Fibroblast of lung (primary cell): Measurements from ENCODE around the gene C6orf136. TPM values are rescaled to one million over a fixed set of nuclear protein-coding genes. Genes with fewer than 3 reads are reported as not detected.
A peak's percentile ranks its signal among the peaks of the same experiment; 100 is the strongest.

ENCODE experiments used
- DNase-seq, 2 donors: peaks; one replicate each; pipeline versions ENCODE4 v3.0.0 to v3.0.0-alpha.2; 2010; ENCODE audit warnings: low read depth in 2 of 2
- H2AFZ ChIP-seq: 2 replicates; pipeline ENCODE4 v1.5.1; 2012; ENCODE audit warnings: low read length, control low read depth, inconsistent platforms
- H3K27ac ChIP-seq: 2 replicates; pipeline ENCODE4 v1.5.1; 2011; ENCODE audit warnings: low read length, control low read depth; ENCODE audit not compliant: insufficient read depth
- H3K27me3 ChIP-seq: 2 replicates; pipeline ENCODE4 v1.5.1; 2011; ENCODE audit warnings: mild to moderate bottlenecking, low read length; ENCODE audit not compliant: control insufficient read depth, insufficient read depth
- H3K36me3 ChIP-seq: 2 replicates; pipeline ENCODE4 v1.5.1; 2011; ENCODE audit warnings: low read length; ENCODE audit not compliant: control insufficient read depth, insufficient read depth
- H3K4me1 ChIP-seq: 2 replicates; pipeline ENCODE4 v1.5.1; 2011; ENCODE audit warnings: low read length; ENCODE audit not compliant: control insufficient read depth, insufficient read depth; ENCODE audit errors: extremely low read depth
- H3K4me2 ChIP-seq: 2 replicates; pipeline ENCODE4 v1.5.1; 2011; ENCODE audit warnings: low read length, control low read depth; ENCODE audit not compliant: insufficient read depth; ENCODE audit errors: extremely low read depth
- H3K4me3 ChIP-seq, 4 experiments: fragments of 200-600 bp in 1 of 4; sonication (generic) in 1 of 4; replicated peaks in 1 of 4; 2 replicates each; pipeline ENCODE4 v1.5.1; 2011 to 2016; ENCODE audit warnings: low read length in 4 of 4, low read depth in 3 of 4, mild to moderate bottlenecking in 3 of 4, control low read depth in 2 of 4, inconsistent platforms in 1 of 4, mixed read lengths in 1 of 4; ENCODE audit not compliant: insufficient read depth in 1 of 4; ENCODE audit errors: control extremely low read depth in 1 of 4
- H3K79me2 ChIP-seq: 2 replicates; pipeline ENCODE4 v1.5.1; 2012; ENCODE audit warnings: mild to moderate bottlenecking, low read length, inconsistent platforms; ENCODE audit not compliant: control insufficient read depth, insufficient read depth
- H3K9ac ChIP-seq: 2 replicates; pipeline ENCODE4 v1.5.1; 2011; ENCODE audit warnings: mild to moderate bottlenecking, low read length, control low read depth; ENCODE audit not compliant: insufficient read depth
- H3K9me3 ChIP-seq: 2 replicates; pipeline ENCODE4 v1.5.1; 2012; ENCODE audit warnings: low read depth, low read length; ENCODE audit not compliant: control insufficient read depth, insufficient read depth
- H4K20me1 ChIP-seq: 2 replicates; pipeline ENCODE4 v1.5.1; 2011; ENCODE audit warnings: low read length; ENCODE audit not compliant: control insufficient read depth, insufficient read depth; ENCODE audit errors: extremely low read depth
- CTCF ChIP-seq, 2 donors: IDR thresholded peaks in 1 of 2; conservative IDR thresholded peaks in 1 of 2; 1 replicate in 1 of 2; 2 replicates in 1 of 2; pipeline ENCODE4 v1.5.1; 2011 to 2012; ENCODE audit warnings: low read length in 2 of 2, control low read depth in 1 of 2, inconsistent platforms in 1 of 2, low read depth in 1 of 2, mild to moderate bottlenecking in 1 of 2
- EZH2 ChIP-seq: IDR thresholded peaks from 2 replicates; pipeline ENCODE4 v1.5.1; 2012; ENCODE audit warnings: low read length, control low read depth, mild to moderate bottlenecking; ENCODE audit errors: missing control alignments
- polyA plus RNA-seq, 2 donors: library from polyadenylated mRNA; depleted of rRNA in 1 of 2; stranded (reverse) in 1 of 2; unstranded in 1 of 2; fragments of >200 nt; gene quantifications; 2 replicates each; pipeline ENCODE4 v1.2.1, GENCODE V29; 2011 to 2012; ENCODE audit warnings: missing spikeins in 1 of 2
- total RNA-seq: library from RNA; depleted of rRNA; stranded (reverse); fragments of >200 nt; gene quantifications from 2 replicates; pipeline ENCODE4 v1.2.1, GENCODE V29; 2014

The C6orf136 gene
- total and polyA plus RNA-seq, 2 donors (not counting 1 experiment from before 2014, with no cell fraction given): 2.5 to 3.6 TPM

- Histone ChIP-seq H3K27ac (peak overlapping the region; percentile 99), H3K9me3 (no peaks in the 10 kb centered on the region), H3K27me3 (no peaks in the 10 kb centered on the region), H4K20me1 (no peaks in the 10 kb centered on the region), H3K79me2 (peaks cover 75% of the 10 kb centered on the region), H3K4me1 (peaks cover 27% of the 10 kb centered on the region), H3K4me2 (peak overlapping the region; percentile 100), H2AFZ (no peak overlapping the region), H3K36me3 (peaks cover 10% of the 10 kb centered on the region), H3K9ac (peak overlapping the region; percentile 97), H3K4me3 (peak overlapping the region; percentile 79 to 95 (median 88))
- TF ChIP-seq EZH2 (no peak), CTCF (conservative IDR thresholded peaks at IDR 0.05 in 1 of 2, IDR thresholded peaks at IDR 0.05 in 1 of 2; ENCODE audit: low read depth in 1 of 2, low read length in 2 of 2) (no peak)
- DNase-seq: peak; percentile 97 to 98
Measured at GRCh38 chr6:30686908-30687658, 40.1 kb downstream of the C6orf136 start.

GRCh38 chr6:30687659-30688431 lies 40.9 kb downstream of the C6orf136 start:
- peak; percentile 41 to 65 for DNase-seq
- H2AFZ ChIP-seq: no peak overlapping the region
- peak overlapping the region; percentile 99 for H3K27ac ChIP-seq
- TF ChIP-seq CTCF (conservative IDR thresholded peaks at IDR 0.05 in 1 of 2, IDR thresholded peaks at IDR 0.05 in 1 of 2; ENCODE audit: low read depth in 1 of 2, low read length in 2 of 2) (peak; percentile 25 to 38), EZH2 (no peak)
- no peaks in the 10 kb centered on the region for H3K9me3 ChIP-seq
- H4K20me1 ChIP-seq: no peaks in the 10 kb centered on the region
- peaks cover 27% of the 10 kb centered on the region for H3K4me1 ChIP-seq
- peak overlapping the region; percentile 71 to 95 (median 87) for H3K4me3 ChIP-seq
- H3K27me3 ChIP-seq: no peaks in the 10 kb centered on the region
- H3K9ac ChIP-seq: peak overlapping the region; percentile 91
- H3K4me2 ChIP-seq: peak overlapping the region; percentile 100
- H3K79me2 ChIP-seq: peaks cover 67% of the 10 kb centered on the region
- peaks cover 10% of the 10 kb centered on the region for H3K36me3 ChIP-seq

GRCh38 chr6:30688569-30688968 lies 41.6 kb downstream of the C6orf136 start:
- Histone ChIP-seq H3K4me3 (peak overlapping the region; percentile 71 to 95 (median 87)), H3K27ac (peak overlapping the region; percentile 99), H3K79me2 (peaks cover 60% of the 10 kb centered on the region), H2AFZ (no peak overlapping the region), H3K9ac (peak overlapping the region; percentile 91), H4K20me1 (no peaks in the 10 kb centered on the region), H3K4me2 (peak overlapping the region; percentile 100), H3K4me1 (peaks cover 27% of the 10 kb centered on the region), H3K27me3 (no peaks in the 10 kb centered on the region), H3K36me3 (peaks cover 8% of the 10 kb centered on the region), H3K9me3 (no peaks in the 10 kb centered on the region)
- DNase-seq: no peak
- TF ChIP-seq EZH2 (no peak), CTCF (conservative IDR thresholded peaks at IDR 0.05 in 1 of 2, IDR thresholded peaks at IDR 0.05 in 1 of 2; ENCODE audit: low read depth in 1 of 2, low read length in 2 of 2) (no peak)
